ENCODE results near the gene DMRTC2.

- TF ChIP-seq CTCF (conservative IDR thresholded peaks at IDR 0.05 in 1 of 2, IDR thresholded peaks at IDR 0.05 in 1 of 2; ENCODE audit: extremely low read depth in 1 of 2, insufficient read depth in 1 of 2, low read depth in 1 of 2, low read length in 2 of 2) (no peak), EZH2 (IDR thresholded peaks at IDR 0.05; ENCODE audit: borderline replicate concordance, low read length) (no peak)
Observed at GRCh38 chr19:41811036-41811435, 33.8 kb upstream of the DMRTC2 start.

Data from mammary epithelial cell (primary cell).